ENCODE data around the gene GALNT1.

GRCh38 chr18:35653392-35654135 is 72.0 kb downstream of the GALNT1 start:
- TF ChIP-seq POLR2A (IDR thresholded peaks at IDR 0.05; ENCODE audit: extremely low read depth, insufficient read length), result no peak
- TF ChIP-seq CTCF (IDR thresholded peaks at IDR 0.05; ENCODE audit: low read depth, low read length), result no peak
- TF ChIP-seq MAX (IDR thresholded peaks at IDR 0.05; ENCODE audit: low read depth, low read length), result no peak
- no peak for TF ChIP-seq MYC (IDR thresholded peaks at IDR 0.05; ENCODE audit: low read depth, low read length)
